ENCODE measurements around the gene HS6ST3.
"Not testable (repeated sequence)": the region's sequence is repeated elsewhere in the genome, so short reads cannot be mapped to it uniquely, and the experiment has no call there.

Gene HS6ST3

GRCh38 chr13:96089749-96090239 is at the start of gene HS6ST3:
HS6ST3 (plus strand) TSS chr13:96090107.
- peak; percentile 52 for DNase-seq

- DNase-seq = no peak
These were observed 48.4 kb upstream of the HS6ST3 start for GRCh38 chr13:96041326-96042110.

GRCh38 chr13:96044238-96044637 is 45.7 kb upstream of the HS6ST3 start:
- DNase-seq = no peak

- DNase-seq = not testable (repeated sequence)
These were observed 43.3 kb upstream of the HS6ST3 start for GRCh38 chr13:96046449-96047126.

GRCh38 chr13:96050955-96051354 is 39.0 kb upstream of the HS6ST3 start:
- DNase-seq = not testable (repeated sequence)

- not testable (repeated sequence) for DNase-seq
These were observed 38.4 kb upstream of the HS6ST3 start for GRCh38 chr13:96051491-96051890.

GRCh38 chr13:96051946-96052345 is 38.0 kb upstream of the HS6ST3 start:
- not testable (repeated sequence) for DNase-seq

- DNase-seq = no peak
These were observed 37.3 kb upstream of the HS6ST3 start for GRCh38 chr13:96052656-96053002.

- peak; percentile 26 for DNase-seq
These were observed 36.8 kb upstream of the HS6ST3 start, which contains the start of gene UGGT2 for GRCh38 chr13:96053003-96053703. UGGT2 (minus strand) TSS chr13:96053401; CDS start chr13:96053312, 89 bp downstream.

GRCh38 chr13:96065849-96066248 is 24.1 kb upstream of the HS6ST3 start:
- DNase-seq = no peak

- no peak for DNase-seq
These were observed 21.2 kb upstream of the HS6ST3 start for GRCh38 chr13:96068729-96069128.

GRCh38 chr13:96071504-96071903 is 18.4 kb upstream of the HS6ST3 start:
- no peak for DNase-seq

GRCh38 chr13:96072392-96072791 is 17.5 kb upstream of the HS6ST3 start:
- no peak for DNase-seq

GRCh38 chr13:96075953-96076543 is 13.9 kb upstream of the HS6ST3 start:
- no peak for DNase-seq

GRCh38 chr13:96080676-96081075 is 9.2 kb upstream of the HS6ST3 start:
- no peak for DNase-seq

GRCh38 chr13:96081888-96082287 is 8.0 kb upstream of the HS6ST3 start:
- no peak for DNase-seq

GRCh38 chr13:96082640-96083039 is 7.3 kb upstream of the HS6ST3 start:
- no peak for DNase-seq

- no peak for DNase-seq
These were observed 3.2 kb upstream of the HS6ST3 start for GRCh38 chr13:96086736-96087135.

GRCh38 chr13:96089139-96089538 is 768 bp upstream of the HS6ST3 start:
- DNase-seq = no peak

- DNase-seq = no peak
These were observed 564 bp downstream of the HS6ST3 start for GRCh38 chr13:96090240-96091101.

- no peak for DNase-seq
These were observed 1.5 kb downstream of the HS6ST3 start for GRCh38 chr13:96091164-96092117.

Data from NCI-H1694 (cell line).